ENCODE data around the gene LURAP1L. TPM values are rescaled to one million over a fixed set of nuclear protein-coding genes. Genes with fewer than 3 reads are reported as not detected.

The LURAP1L gene
- total RNA-seq, 1 experiment from 2014 or later = 0.13 TPM

- Mint-ChIP-seq H3K4me1 (no peaks in the 10 kb centered on the region), H3K27ac (no peak overlapping the region), H3K36me3 (ENCODE audit: insufficient read depth in 1 of 3, low read depth in 3 of 3) (peaks cover 0 to 10% (median 2%) of the 10 kb centered on the region in 3 experiments; a peak in 3 of 7 replicates), H3K27me3 (ENCODE audit: low read depth) (no peaks in the 10 kb centered on the region), H3K4me3 (no peak overlapping the region), H3K9me3 (peaks cover 2 to 9% of the 10 kb centered on the region in 2 experiments; a peak in 3 of 5 replicates)
- Histone ChIP-seq H4K5ac (ENCODE audit: insufficient read length, low read depth, low read length) (no peak overlapping the region), H3K23ac (ENCODE audit: insufficient read length, low read depth, low read length) (no peak overlapping the region), H2BK12ac (ENCODE audit: insufficient read length, low read depth, low read length) (no peak overlapping the region), H3T11ph (ENCODE audit: low read length) (no peak overlapping the region), H3K56ac (ENCODE audit: insufficient read length, low read depth, low read length) (no peak overlapping the region), H2BK5ac (ENCODE audit: insufficient read length, low read length) (no peak overlapping the region), H4K91ac (ENCODE audit: insufficient read length, low read depth, low read length) (no peak overlapping the region), H4K8ac (replicated peaks; ENCODE audit: insufficient read length, low read depth, low read length) (no peak overlapping the region), H3K23me2 (ENCODE audit: insufficient read length, low read depth, low read length, poor library complexity, severe bottlenecking) (no peaks in the 10 kb centered on the region), H2AK5ac (ENCODE audit: insufficient read length, low read length) (no peak overlapping the region), H2AFZ (ENCODE audit: low read length) (no peak overlapping the region), H3K27ac (ENCODE audit: insufficient read length, low read depth, low read length) (no peak overlapping the region), H3K4me2 (ENCODE audit: insufficient read depth, insufficient read length, low read length) (no peak overlapping the region), H2BK15ac (ENCODE audit: low read depth, low read length) (no peak overlapping the region), H3K9ac (ENCODE audit: extremely low read depth, insufficient read length, low read length) (no peak overlapping the region), H3K14ac (ENCODE audit: insufficient read depth, low read length) (no peak overlapping the region), H4K20me1 (ENCODE audit: control insufficient read depth, insufficient read depth, insufficient read length) (no peaks in the 10 kb centered on the region), H3K79me1 (ENCODE audit: insufficient read depth, low read depth, low read length, poor library complexity, severe bottlenecking) (no peaks in the 10 kb centered on the region), H3K79me2 (ENCODE audit: insufficient read depth, low read length) (no peaks in the 10 kb centered on the region), H2BK120ac (ENCODE audit: low read depth, low read length, poor library complexity, severe bottlenecking) (no peak overlapping the region), H3K4me1 (ENCODE audit: insufficient read depth, low read length) (no peaks in the 10 kb centered on the region), H3K4ac (ENCODE audit: low read depth, low read length) (no peak overlapping the region), H3K18ac (ENCODE audit: insufficient read length, low read depth, low read length) (no peak overlapping the region), H3K9me3 (ENCODE audit: control insufficient read depth, low read depth, low read length) (no peaks in the 10 kb centered on the region), H2BK20ac (ENCODE audit: low read depth, low read length, poor library complexity, severe bottlenecking) (no peak overlapping the region), H3K27me3 (ENCODE audit: insufficient read depth, low read length) (no peaks in the 10 kb centered on the region)
- TF ChIP-seq CTCF (conservative IDR thresholded peaks at IDR 0.05) = no peak
- no CpG with 5 or more reads among the region's 3 CpGs for WGBS (ENCODE audit: extremely low coverage, insufficient read length, low lambda C conversion rate)
- DNase-seq = no peak
Measured at GRCh38 chr9:12735665-12736064, 39.2 kb upstream of the LURAP1L start.

Data from H9 (cell line).